Loucy (cell line): Measurements from ENCODE around the gene PRR15.

Experiments used
- H2AFZ ChIP-seq: fragments of 200-600 bp; sonication (generic); 2 replicates; pipeline ENCODE4 v1.6.0; 2016; ENCODE audit warnings: antibody characterized with exemption, mild to moderate bottlenecking, low read length, moderate library complexity
- H3F3A ChIP-seq: fragments of 200-600 bp; 2 replicates; pipeline ENCODE4 v1.6.0; 2016; ENCODE audit warnings: antibody characterized with exemption, low read depth, mild to moderate bottlenecking
- H3K27me3 ChIP-seq: fragments of 200-600 bp; sonication (generic); 2 replicates; pipeline ENCODE4 v1.6.1; 2014; ENCODE audit warnings: low read length, mild to moderate bottlenecking; ENCODE audit not compliant: insufficient read depth, poor library complexity, severe bottlenecking
- H3K36me3 ChIP-seq: fragments of 200-600 bp; sonication (generic); 2 replicates; pipeline ENCODE4 v1.6.1; 2016; ENCODE audit warnings: low read length; ENCODE audit not compliant: insufficient read depth
- H3K4me1 ChIP-seq: fragments of 200-600 bp; sonication (generic); 2 replicates; pipeline ENCODE4 v1.5.1; 2014; ENCODE audit warnings: low read length, mild to moderate bottlenecking; ENCODE audit not compliant: insufficient read depth, poor library complexity, severe bottlenecking
- H3K4me2 ChIP-seq: fragments of 200-600 bp; sonication (generic); 2 replicates; pipeline ENCODE4 v1.6.0; 2014; ENCODE audit warnings: antibody characterized with exemption, low read length, low read depth, mild to moderate bottlenecking; ENCODE audit not compliant: poor library complexity, severe bottlenecking
- H3K4me3 ChIP-seq: fragments of 200-600 bp; sonication (generic); 2 replicates; pipeline ENCODE4 v1.5.1; 2014; ENCODE audit warnings: low read length, mild to moderate bottlenecking, mixed read lengths; ENCODE audit not compliant: poor library complexity, severe bottlenecking
- H3K79me2 ChIP-seq: fragments of 200-600 bp; sonication (generic); 2 replicates; pipeline ENCODE4 v1.6.1; 2014; ENCODE audit warnings: low read length; ENCODE audit not compliant: insufficient read depth
- H3K9ac ChIP-seq: fragments of 200-600 bp; sonication (generic); 2 replicates; pipeline ENCODE4 v1.6.0; 2014; ENCODE audit warnings: mild to moderate bottlenecking, low read depth, low read length, moderate library complexity; ENCODE audit not compliant: poor library complexity, severe bottlenecking
- H3K9me2 ChIP-seq: fragments of 200-600 bp; sonication (generic); replicated peaks from 2 replicates; pipeline ENCODE4 v1.6.1; 2016; ENCODE audit warnings: low read depth, low read length, mixed read lengths
- H3K9me3 ChIP-seq: fragments of 200-600 bp; sonication (generic); 2 replicates; pipeline ENCODE4 v1.6.1; 2014; ENCODE audit warnings: mild to moderate bottlenecking, antibody characterized with exemption, low read length, low read depth; ENCODE audit not compliant: insufficient read depth
- H4K20me1 ChIP-seq: fragments of 200-600 bp; sonication (generic); 2 replicates; pipeline ENCODE4 v1.6.0; 2014; ENCODE audit warnings: antibody characterized with exemption, low read length, mild to moderate bottlenecking; ENCODE audit not compliant: insufficient read depth, poor library complexity, severe bottlenecking
- CTCF ChIP-seq: fragments of 200-600 bp; sonication (generic); conservative IDR thresholded peaks from 2 replicates; pipeline ENCODE4 v1.5.1; 2014; ENCODE audit warnings: mild to moderate bottlenecking, antibody characterized with exemption, low read length
- EZH2phosphoT487 ChIP-seq: fragments of 200-600 bp; IDR thresholded peaks from 2 replicates; pipeline ENCODE4 v1.6.1; 2018; ENCODE audit warnings: antibody characterized with exemption, mild to moderate bottlenecking, moderate library complexity, borderline replicate concordance

The PRR15 gene

DNA sequence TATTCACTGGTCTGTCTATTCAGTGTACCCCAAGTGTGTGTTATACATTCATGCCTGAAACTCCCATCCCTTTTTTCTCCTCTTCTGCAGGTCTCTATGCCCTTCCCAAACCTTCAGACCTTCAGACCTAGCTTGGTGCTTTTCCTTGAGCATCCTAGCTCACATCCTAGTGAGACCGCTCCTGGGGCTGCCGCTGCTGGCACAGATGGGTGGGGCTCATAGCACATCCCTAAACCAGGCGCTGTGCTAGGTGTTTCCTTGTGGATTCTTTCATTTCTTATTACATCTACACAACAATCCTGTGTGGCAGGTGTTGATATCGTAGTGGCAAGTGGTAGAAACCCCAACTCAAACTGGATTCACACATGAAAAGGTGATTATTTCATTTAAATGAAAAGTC is 43.2 kb downstream of the PRR15 start:
- no peaks in the 10 kb centered on the region for H3K79me2 ChIP-seq
- no peaks in the 10 kb centered on the region for H3F3A ChIP-seq
- H3K4me1 ChIP-seq, result peaks cover 4% of the 10 kb centered on the region
- no peak overlapping the region for H3K4me2 ChIP-seq
- no peaks in the 10 kb centered on the region for H3K9me3 ChIP-seq
- H3K9me2 ChIP-seq, result no peaks in the 10 kb centered on the region
- H4K20me1 ChIP-seq, result no peaks in the 10 kb centered on the region
- H3K4me3 ChIP-seq, result no peak overlapping the region
- H3K36me3 ChIP-seq, result no peaks in the 10 kb centered on the region
- H3K27me3 ChIP-seq, result no peaks in the 10 kb centered on the region
- no peak overlapping the region for H2AFZ ChIP-seq
- H3K9ac ChIP-seq, result no peak overlapping the region
- TF ChIP-seq EZH2phosphoT487 (no peak), CTCF (no peak)

- H3K9me2 ChIP-seq, result no peaks in the 10 kb centered on the region
- no peak overlapping the region for H2AFZ ChIP-seq
- TF ChIP-seq CTCF (no peak), EZH2phosphoT487 (no peak)
- peaks cover 4% of the 10 kb centered on the region for H3K4me1 ChIP-seq
- no peaks in the 10 kb centered on the region for H3F3A ChIP-seq
- no peaks in the 10 kb centered on the region for H3K79me2 ChIP-seq
- H4K20me1 ChIP-seq, result no peaks in the 10 kb centered on the region
- H3K4me3 ChIP-seq, result no peak overlapping the region
- H3K4me2 ChIP-seq, result no peak overlapping the region
- H3K27me3 ChIP-seq, result no peaks in the 10 kb centered on the region
- no peak overlapping the region for H3K9ac ChIP-seq
- no peaks in the 10 kb centered on the region for H3K36me3 ChIP-seq
- H3K9me3 ChIP-seq, result no peaks in the 10 kb centered on the region
Measured at GRCh38 chr7:29607259-29607658, 43.6 kb downstream of the PRR15 start.

DNA sequence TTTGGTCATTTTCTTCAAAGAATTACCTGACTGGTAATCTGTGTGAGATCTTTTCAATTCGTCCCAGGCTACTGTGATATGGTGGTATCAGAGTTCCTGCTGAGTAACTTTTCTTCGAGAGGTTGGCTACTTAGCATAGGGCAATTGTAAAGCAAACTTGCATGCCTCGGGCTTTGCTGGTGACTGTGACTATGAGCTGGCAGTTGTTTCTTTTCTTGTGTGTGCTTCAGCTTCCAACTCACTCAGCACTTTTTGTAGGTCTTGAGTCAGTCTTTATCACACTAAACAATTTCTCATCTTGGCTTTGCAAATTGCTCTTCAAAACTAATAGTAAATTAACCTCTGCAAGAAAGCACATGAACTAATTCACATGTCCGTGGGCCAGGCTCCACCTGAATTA is 44.3 kb downstream of the PRR15 start:
- peaks cover 4% of the 10 kb centered on the region for H3K4me1 ChIP-seq

More for the DNA sequence above, 44.3 kb downstream of the PRR15 start:
- Histone ChIP-seq H3F3A (no peaks in the 10 kb centered on the region), H3K9me3 (no peaks in the 10 kb centered on the region), H3K9ac (no peak overlapping the region), H4K20me1 (no peaks in the 10 kb centered on the region), H3K36me3 (no peaks in the 10 kb centered on the region), H3K4me3 (no peak overlapping the region), H2AFZ (no peak overlapping the region), H3K27me3 (no peaks in the 10 kb centered on the region), H3K4me2 (no peak overlapping the region), H3K9me2 (no peaks in the 10 kb centered on the region), H3K79me2 (no peaks in the 10 kb centered on the region)
- TF ChIP-seq CTCF (no peak), EZH2phosphoT487 (no peak)
